GM10266 (cell line): ENCODE results near the gene PPIE.

Source experiments
- DNase-seq: peaks from one replicate; pipeline ENCODE4 v3.0.0; 2012; ENCODE audit errors: extremely low spot score
- TF ChIP-seq, protein P1 (sequence below): IDR thresholded peaks from 2 replicates; pipeline ENCODE4 v1.5.1; 2012; ENCODE audit warnings: mild to moderate bottlenecking, low read depth; ENCODE audit not compliant: control insufficient read depth, insufficient read depth; ENCODE audit errors: missing control alignments

Gene PPIE

DNA sequence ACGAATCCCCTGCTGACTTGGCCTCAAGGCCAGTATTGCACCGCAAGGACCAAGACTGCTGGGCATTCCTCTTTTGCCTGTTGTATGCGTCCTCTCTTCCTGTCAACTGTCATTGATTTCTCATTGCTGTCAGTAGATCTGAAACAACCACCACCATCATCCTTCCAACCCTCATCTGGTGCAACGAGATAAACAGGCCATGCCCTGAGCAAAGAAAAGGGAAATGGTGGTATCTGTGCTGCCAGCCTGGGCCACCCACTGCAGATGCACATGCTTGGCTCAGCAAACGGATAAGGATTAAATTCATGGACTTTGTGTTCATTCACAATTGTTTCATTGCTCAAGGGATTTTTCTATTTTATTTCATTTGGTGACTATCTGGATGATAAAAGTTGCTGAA, 18.8 kb downstream of the PPIE start:
- TF ChIP-seq, protein P1, sequence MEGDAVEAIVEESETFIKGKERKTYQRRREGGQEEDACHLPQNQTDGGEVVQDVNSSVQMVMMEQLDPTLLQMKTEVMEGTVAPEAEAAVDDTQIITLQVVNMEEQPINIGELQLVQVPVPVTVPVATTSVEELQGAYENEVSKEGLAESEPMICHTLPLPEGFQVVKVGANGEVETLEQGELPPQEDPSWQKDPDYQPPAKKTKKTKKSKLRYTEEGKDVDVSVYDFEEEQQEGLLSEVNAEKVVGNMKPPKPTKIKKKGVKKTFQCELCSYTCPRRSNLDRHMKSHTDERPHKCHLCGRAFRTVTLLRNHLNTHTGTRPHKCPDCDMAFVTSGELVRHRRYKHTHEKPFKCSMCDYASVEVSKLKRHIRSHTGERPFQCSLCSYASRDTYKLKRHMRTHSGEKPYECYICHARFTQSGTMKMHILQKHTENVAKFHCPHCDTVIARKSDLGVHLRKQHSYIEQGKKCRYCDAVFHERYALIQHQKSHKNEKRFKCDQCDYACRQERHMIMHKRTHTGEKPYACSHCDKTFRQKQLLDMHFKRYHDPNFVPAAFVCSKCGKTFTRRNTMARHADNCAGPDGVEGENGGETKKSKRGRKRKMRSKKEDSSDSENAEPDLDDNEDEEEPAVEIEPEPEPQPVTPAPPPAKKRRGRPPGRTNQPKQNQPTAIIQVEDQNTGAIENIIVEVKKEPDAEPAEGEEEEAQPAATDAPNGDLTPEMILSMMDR, result no peak
- DNase-seq, result no peak

DNA sequence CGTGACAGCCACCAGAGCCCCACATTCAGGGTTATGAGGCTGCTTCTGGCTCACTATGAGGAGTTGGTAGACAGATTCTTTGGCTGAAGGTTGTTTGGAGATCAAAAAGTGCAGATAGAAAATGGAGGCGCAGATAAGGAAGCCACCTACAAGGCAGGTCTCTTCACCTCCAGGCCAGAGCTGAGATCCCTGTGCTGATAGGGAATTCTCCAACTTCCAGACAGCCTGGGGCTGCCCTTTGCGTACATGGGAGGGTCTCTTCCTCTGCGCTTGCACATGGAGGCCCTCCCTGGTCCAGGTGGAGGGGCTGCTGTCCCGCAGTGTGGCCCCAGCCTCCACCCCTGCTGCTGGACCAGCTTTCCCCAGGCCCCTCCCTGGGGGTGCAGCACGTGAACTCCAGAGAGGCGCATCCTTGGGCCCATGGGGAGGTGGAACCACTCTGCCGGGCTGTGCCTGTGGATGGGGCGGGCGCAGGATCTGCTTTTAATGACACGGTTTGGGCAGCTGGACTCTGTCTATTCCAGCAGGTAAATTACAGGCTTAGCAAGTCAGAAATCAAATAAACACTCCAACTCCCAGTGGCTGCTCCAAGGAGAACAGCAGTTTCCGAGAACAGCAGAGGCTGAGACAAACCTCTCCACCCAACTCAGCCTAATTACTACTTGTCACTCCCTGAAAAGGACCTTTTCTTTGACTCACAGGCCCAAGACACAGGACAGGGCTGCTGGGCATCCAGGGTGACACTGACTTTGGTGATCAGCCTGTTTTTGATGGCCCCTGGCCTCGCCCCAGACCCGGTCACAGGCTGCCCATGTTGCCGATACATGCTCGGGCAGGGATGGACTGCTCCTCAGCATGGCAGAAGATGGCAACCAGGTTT, 20.1 kb downstream of the PPIE start:
- TF ChIP-seq, protein P1, result no peak
- no peak for DNase-seq

DNA sequence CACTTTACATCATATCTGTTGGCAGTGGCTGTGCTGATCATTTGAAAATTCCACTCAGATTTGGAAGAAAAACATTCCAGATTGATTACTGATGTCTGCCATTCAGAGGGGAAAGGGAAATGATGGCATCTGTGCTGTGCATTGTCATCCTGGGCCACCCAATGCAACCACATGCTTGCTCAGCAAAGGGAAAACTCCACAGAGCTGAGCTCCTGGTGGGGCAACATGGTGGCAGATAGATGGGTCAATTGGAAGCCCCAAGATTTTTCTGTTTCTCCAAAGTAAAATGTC, 20.7 kb downstream of the PPIE start:
- TF ChIP-seq, protein P1, result no peak
- no peak for DNase-seq

DNA sequence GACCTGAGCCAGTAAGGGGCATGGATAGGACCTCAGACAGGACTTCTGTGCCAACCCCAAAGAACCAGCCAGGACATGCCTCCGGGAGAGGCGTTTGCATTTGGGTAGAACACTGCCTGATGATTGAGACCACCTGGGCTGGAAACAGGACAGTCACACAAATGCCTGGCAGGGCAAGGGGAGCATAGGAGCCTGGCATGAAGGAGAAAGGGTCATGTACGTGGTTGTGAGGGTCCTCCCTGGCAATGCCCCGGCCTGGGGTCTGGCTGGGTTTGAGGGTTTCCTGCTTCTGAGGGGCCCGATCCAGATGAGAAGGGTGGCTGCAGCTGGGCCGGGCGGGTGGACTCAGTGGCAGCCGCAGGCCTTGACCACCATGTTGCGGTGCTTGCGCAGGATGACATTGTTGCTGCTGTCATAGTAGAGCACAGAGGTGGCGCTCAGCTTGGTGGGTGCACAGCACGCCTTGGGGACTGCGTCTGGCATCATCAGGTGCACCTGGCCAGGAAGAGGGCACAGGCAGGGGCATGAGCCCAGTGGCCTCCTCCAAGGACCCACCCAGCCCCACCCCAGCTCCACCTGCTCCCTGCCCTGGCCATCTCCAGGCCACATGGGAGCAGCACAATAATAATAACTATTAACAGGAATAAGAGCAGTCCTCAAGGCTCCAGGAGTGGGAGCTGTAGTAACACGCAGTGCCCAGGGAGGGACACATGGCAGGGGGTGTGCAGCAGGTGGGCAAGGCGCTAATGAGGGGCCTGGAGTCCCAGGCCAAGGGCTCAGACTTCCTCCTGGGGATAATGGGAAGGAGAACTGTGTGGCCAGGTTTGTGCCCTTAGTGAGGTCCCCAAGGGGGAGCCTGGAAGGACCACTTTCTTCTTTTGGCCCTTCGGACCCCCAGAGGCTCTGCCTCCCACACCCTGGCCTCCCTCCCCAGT, 21.7 kb downstream of the PPIE start:
- TF ChIP-seq, protein P1, result no peak
- DNase-seq, result no peak

DNA sequence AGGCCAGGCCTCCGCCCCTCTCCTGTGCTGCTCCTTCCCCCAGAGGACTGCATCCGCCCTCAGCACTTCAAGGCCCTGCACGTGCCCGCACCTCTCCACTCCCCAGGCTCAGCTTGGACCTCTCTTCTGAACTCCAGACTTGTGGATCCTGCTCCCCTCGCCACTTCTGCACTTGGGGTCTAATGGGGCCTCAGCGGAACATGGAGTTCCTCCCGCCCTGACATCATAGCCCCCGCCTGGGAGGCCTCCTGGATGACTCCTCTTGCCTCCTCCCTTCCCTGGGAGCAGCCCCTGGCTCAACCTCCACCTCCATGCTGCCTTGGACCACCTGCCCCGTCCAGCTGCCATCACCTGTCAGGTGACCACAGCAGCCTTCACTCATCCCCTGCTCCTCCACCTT, 22.3 kb downstream of the PPIE start:
- DNase-seq, result no peak
- TF ChIP-seq, protein P1, result no peak

DNA sequence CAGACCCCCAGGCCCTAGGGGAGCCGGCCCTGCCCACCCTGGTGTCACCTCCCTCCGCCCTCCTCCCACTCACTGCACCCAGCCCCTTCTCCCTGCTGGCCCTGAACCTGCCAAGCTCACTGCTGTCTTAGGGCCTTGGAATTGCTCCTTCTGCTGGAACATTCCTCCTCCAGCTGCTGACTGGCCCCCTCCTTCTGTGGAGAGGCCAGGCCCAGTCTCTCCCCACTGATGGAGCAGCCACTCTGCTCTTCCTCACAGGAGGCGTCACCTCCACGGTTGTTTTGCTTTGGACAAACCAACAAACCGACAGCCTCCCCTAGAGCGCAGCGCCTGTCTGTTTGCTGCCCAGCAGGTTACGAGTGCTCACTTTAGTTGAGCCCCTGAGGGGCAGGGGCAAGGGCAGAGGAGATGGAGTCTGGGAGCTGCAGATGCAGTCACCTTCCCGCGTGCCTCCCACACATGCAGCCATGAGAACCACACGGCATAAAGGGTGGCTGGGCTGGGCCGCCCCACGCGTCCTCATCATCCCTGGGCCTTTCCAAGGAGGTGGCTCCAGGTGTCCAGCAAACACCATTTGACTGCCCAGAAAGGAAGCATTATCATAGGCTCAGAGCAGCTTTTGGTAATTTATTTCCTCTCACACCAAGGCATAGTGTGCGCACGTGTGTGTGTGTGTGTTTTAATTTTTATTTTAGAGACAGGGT, 23.0 kb downstream of the PPIE start:
- DNase-seq, result no peak
- TF ChIP-seq, protein P1, result no peak
